SK-N-SH (cell line): ENCODE results near the gene SCARB2. TPM values are rescaled to one million over a fixed set of nuclear protein-coding genes. Genes with fewer than 3 reads are reported as not detected.

ENCODE experiments used
- CTCF ChIA-PET: fragments of 300-600, 350-600 bp; formaldehyde crosslinking; extraction: SDS; loops from one replicate; lab custom pipeline; 2021; lab: Yijun Ruan, JAX
- POLR2A ChIA-PET: fragments of 350-600 bp; sonication (Branson Sonifier 250); formaldehyde crosslinking; extraction: SDS; loops from one replicate; lab custom pipeline; 2020; ENCODE audit warnings: antibody characterized with exemption, inconsistent platforms; lab: Yijun Ruan, JAX
- DNase-seq: peaks from one replicate; pipeline ENCODE4 v3.0.0; 2012
- H2AFZ ChIP-seq: fragments of 200-600 bp; sonication (generic); 2 replicates; pipeline ENCODE4 v1.8.1; 2016; ENCODE audit warnings: antibody characterized with exemption, mild to moderate bottlenecking, low read depth
- H3F3A ChIP-seq: fragments of 200-600 bp; sonication (generic); replicated peaks from 2 replicates; pipeline ENCODE3; 2016; ENCODE audit warnings: antibody characterized with exemption, mild to moderate bottlenecking; ENCODE audit not compliant: insufficient read depth
- H3K27ac ChIP-seq, 2 experiments: fragments of 200-500 bp in 1 of 2; fragments of 200-600 bp in 1 of 2; sonication (Bioruptor generic) in 1 of 2; sonication (generic), shearing (Covaris generic) in 1 of 2; 2 replicates each; pipeline versions ENCODE4 v1.5.1 to v1.6.1; 2014 to 2016; ENCODE audit warnings: low read depth in 2 of 2, inconsistent platforms in 1 of 2, low read length in 1 of 2, mild to moderate bottlenecking in 1 of 2, mixed read lengths in 1 of 2
- H3K27me3 ChIP-seq: fragments of 200-600 bp; sonication (generic), shearing (Covaris generic); 2 replicates; pipeline ENCODE4 v1.6.1; 2016; ENCODE audit warnings: mixed run types; ENCODE audit not compliant: insufficient read depth
- H3K36me3 ChIP-seq, 2 experiments: fragments of 200-500 bp in 1 of 2; fragments of 200-600 bp in 1 of 2; sonication (Bioruptor generic) in 1 of 2; sonication (generic) in 1 of 2; replicated peaks in 1 of 2; 2 replicates each; pipeline versions ENCODE3 to v1.5.1; 2014 to 2016; ENCODE audit warnings: low read length in 1 of 2, mild to moderate bottlenecking in 1 of 2; ENCODE audit not compliant: insufficient read depth in 2 of 2, control insufficient read depth in 1 of 2
- H3K4me1 ChIP-seq, 2 experiments: fragments of 200-500 bp in 1 of 2; fragments of 200-600 bp in 1 of 2; sonication (Bioruptor generic) in 1 of 2; sonication (generic), shearing (Covaris generic) in 1 of 2; 2 replicates each; pipeline versions ENCODE4 v1.5.1 to v1.6.1; 2014 to 2016; ENCODE audit warnings: low read depth in 1 of 2, low read length in 1 of 2, mixed run types in 1 of 2; ENCODE audit not compliant: insufficient read depth in 2 of 2, control insufficient read depth in 1 of 2
- H3K4me2 ChIP-seq: fragments of 200-600 bp; sonication (generic), shearing (Covaris generic); 2 replicates; pipeline ENCODE4 v1.6.1; 2017; ENCODE audit warnings: mixed run types
- H3K4me3 ChIP-seq, 2 experiments: fragments of 200-500 bp in 1 of 2; fragments of 200-600 bp in 1 of 2; sonication (Bioruptor generic) in 1 of 2; sonication (generic), shearing (Covaris generic) in 1 of 2; 2 replicates each; pipeline versions ENCODE4 v1.5.1 to v1.8.1; 2014 to 2016; ENCODE audit warnings: low read depth in 2 of 2, inconsistent platforms in 1 of 2, low read length in 1 of 2, mild to moderate bottlenecking in 1 of 2, mixed read lengths in 1 of 2, moderate library complexity in 1 of 2
- H3K79me2 ChIP-seq: fragments of 200-600 bp; sonication (generic); 2 replicates; pipeline ENCODE4 v1.8.1; 2017; ENCODE audit warnings: mild to moderate bottlenecking; ENCODE audit not compliant: insufficient read depth
- H3K9ac ChIP-seq: fragments of 200-600 bp; sonication (generic); 2 replicates; pipeline ENCODE4 v1.6.1; 2017; ENCODE audit warnings: mixed run types
- H3K9me2 ChIP-seq: fragments of 200-600 bp; sonication (generic); 2 replicates; pipeline ENCODE4 v1.6.1; 2017; ENCODE audit warnings: mixed run types
- H3K9me3 ChIP-seq: fragments of 200-600 bp; sonication (generic); 2 replicates; pipeline ENCODE4 v1.6.1; 2017; ENCODE audit warnings: mixed run types, mild to moderate bottlenecking, moderate library complexity
- H4K20me1 ChIP-seq: fragments of 200-600 bp; sonication (generic); 2 replicates; pipeline ENCODE4 v1.6.1; 2017; ENCODE audit warnings: mild to moderate bottlenecking, mixed run types; ENCODE audit not compliant: insufficient read depth
- CTCF ChIP-seq: fragments of 200-600 bp; sonication (generic); IDR thresholded peaks from 2 replicates; pipeline ENCODE4 v1.6.1; 2017; ENCODE audit warnings: antibody characterized with exemption, mild to moderate bottlenecking, moderate library complexity
- ELF1 ChIP-seq: IDR thresholded peaks from 2 replicates; pipeline ENCODE4 v1.4.0; 2012
- EP300 ChIP-seq, 2 experiments: IDR thresholded peaks; 2 replicates each; pipeline versions ENCODE4 v1.4.0 to v1.6.1; 2012; ENCODE audit warnings: borderline replicate concordance in 1 of 2, low read depth in 1 of 2, low read length in 1 of 2
- EZH2phosphoT487 ChIP-seq: fragments of 200-600 bp; sonication (generic); IDR thresholded peaks from 2 replicates; pipeline ENCODE4 v1.6.1; 2017; ENCODE audit warnings: low read depth, mixed run types, mild to moderate bottlenecking, antibody characterized with exemption, moderate library complexity, borderline replicate concordance
- FOXJ3 ChIP-seq: sonication (generic); formaldehyde crosslinking; IDR thresholded peaks from 2 replicates; pipeline ENCODE4 v1.5.1; 2020; ENCODE audit warnings: mild to moderate bottlenecking, missing genetic modification reagents
- FOXM1 ChIP-seq: IDR thresholded peaks from 2 replicates; pipeline ENCODE4 v1.4.0; 2012; ENCODE audit warnings: low read depth, mild to moderate bottlenecking
- GABPA ChIP-seq: IDR thresholded peaks from 2 replicates; pipeline ENCODE4 v1.4.0; 2012; ENCODE audit warnings: low read depth, mild to moderate bottlenecking
- JUND ChIP-seq: IDR thresholded peaks from 2 replicates; pipeline ENCODE4 v1.4.0; 2012
- MAX ChIP-seq: IDR thresholded peaks from 2 replicates; pipeline ENCODE4 v1.4.0; 2012; ENCODE audit warnings: low read depth
- MEF2A ChIP-seq: IDR thresholded peaks from 2 replicates; pipeline ENCODE4 v1.4.0; 2012; ENCODE audit warnings: low read depth, borderline replicate concordance
- MXI1 ChIP-seq: IDR thresholded peaks from 2 replicates; pipeline ENCODE4 v1.6.1; 2012; ENCODE audit warnings: mild to moderate bottlenecking, low read depth, low read length, improper control_type of control experiment
- NFIC ChIP-seq: IDR thresholded peaks from 2 replicates; pipeline ENCODE4 v1.4.0; 2012; ENCODE audit warnings: borderline replicate concordance
- NRF1 ChIP-seq: IDR thresholded peaks from 2 replicates; pipeline ENCODE4 v1.6.1; 2012; ENCODE audit warnings: low read depth, mild to moderate bottlenecking, low read length
- PBX3 ChIP-seq: IDR thresholded peaks from 2 replicates; pipeline ENCODE4; 2012
- POLR2AphosphoS5 ChIP-seq: IDR thresholded peaks from 2 replicates; pipeline ENCODE4 v1.6.1; 2012; ENCODE audit warnings: low read depth, low read length
- RAD21 ChIP-seq: IDR thresholded peaks from 2 replicates; pipeline ENCODE4 v1.6.1; 2012; ENCODE audit warnings: mild to moderate bottlenecking, low read length
- RCOR1 ChIP-seq: fragments of 150-350 bp; IDR thresholded peaks from 2 replicates; pipeline ENCODE4 v1.6.1; 2017; ENCODE audit warnings: antibody characterized with exemption, low read length
- REST ChIP-seq: IDR thresholded peaks from 2 replicates; pipeline ENCODE4 v1.6.1; 2012; ENCODE audit warnings: mild to moderate bottlenecking, low read depth, low read length, moderate library complexity
- RXRA ChIP-seq: IDR thresholded peaks from 2 replicates; pipeline ENCODE4 v1.4.0; 2012; ENCODE audit warnings: low read depth, mild to moderate bottlenecking, borderline replicate concordance
- SMC3 ChIP-seq: IDR thresholded peaks from 2 replicates; pipeline ENCODE4 v1.6.1; 2012; ENCODE audit warnings: low read depth, low read length, improper control_type of control experiment
- TAF1 ChIP-seq: IDR thresholded peaks from 2 replicates; pipeline ENCODE4 v1.6.1; 2012; ENCODE audit warnings: low read depth, mild to moderate bottlenecking, low read length, moderate library complexity, borderline replicate concordance
- TCF12 ChIP-seq: IDR thresholded peaks from 2 replicates; pipeline ENCODE4 v1.4.0; 2012
- USF1 ChIP-seq: IDR thresholded peaks from 2 replicates; pipeline ENCODE4 v1.4.0; 2012; ENCODE audit warnings: low read depth, borderline replicate concordance
- WGBS: methylation state at CpG from one replicate; pipeline ENCODE4 v1.1.6; 2017; ENCODE audit warnings: low lambda C conversion rate; 5-methylcytosine and 5-hydroxymethylcytosine counted together
- polyA plus RNA-seq, 3 experiments: library from polyadenylated mRNA; depleted of rRNA; stranded (reverse); fragments of >200 nt; gene quantifications; 2 replicates each; pipeline ENCODE4 v1.2.3, GENCODE V29; 2012

Gene SCARB2
- polyA plus RNA-seq, 1 of the 3 experiments (the other 2 are of a cell fraction) = 82.6 TPM

GRCh38 chr4:76174216-76174615 lies 39.4 kb downstream of the SCARB2 start:
- ChIA-PET CTCF (interaction anchor here (0.6 to 1.7 kb wide), 2 partner anchors 23 to 91 kb away, joined by 3 to 4 read pairs; no protein-coding TSS in a partner anchor), POLR2A (no interaction called here)
- WGBS = 96% methylated on average over 6 of the region's 6 CpGs
- Histone ChIP-seq H3K27me3 (no peaks in the 10 kb centered on the region), H3K79me2 (peaks cover 11% of the 10 kb centered on the region; the same call in 1 of the 2 replicates), H3K9me3 (no peaks in the 10 kb centered on the region), H3K9me2 (no peaks in the 10 kb centered on the region), H3K4me1 (no peaks in the 10 kb centered on the region), H3K9ac (no peak overlapping the region), H3K4me3 (no peak overlapping the region), H2AFZ (no peak overlapping the region), H3K4me2 (no peak overlapping the region), H3F3A (no peaks in the 10 kb centered on the region), H3K36me3 (peaks cover 58 to 69% of the 10 kb centered on the region in 2 experiments), H3K27ac (no peak overlapping the region), H4K20me1 (no peaks in the 10 kb centered on the region)
- no peak for DNase-seq
- TF ChIP-seq MAX (no peak), ELF1 (no peak), GABPA (no peak), RXRA (no peak), CTCF (no peak), RCOR1 (no peak), TAF1 (no peak), SMC3 (no peak), JUND (no peak), EZH2phosphoT487 (no peak)

GRCh38 chr4:76168688-76169087 lies 44.9 kb downstream of the SCARB2 start:
- H3K4me3 ChIP-seq = no peak overlapping the region
- no peak overlapping the region for H2AFZ ChIP-seq
- H3F3A ChIP-seq = no peaks in the 10 kb centered on the region
- H4K20me1 ChIP-seq = no peaks in the 10 kb centered on the region
- ChIA-PET POLR2A (no interaction called here), CTCF (interaction anchor here (1.1 to 5.2 kb wide), 3 partner anchors 11 to 336 kb away, joined by 3 to 35 read pairs (median 4); no protein-coding TSS in a partner anchor)
- no peaks in the 10 kb centered on the region for H3K27me3 ChIP-seq
- H3K9me3 ChIP-seq = no peaks in the 10 kb centered on the region
- no peaks in the 10 kb centered on the region for H3K79me2 ChIP-seq
- H3K4me1 ChIP-seq = no peaks in the 10 kb centered on the region
- no peak for TF ChIP-seq MEF2A
- no peak for TF ChIP-seq NRF1
- no peak for TF ChIP-seq FOXJ3 (CRISPR knock-in tag)
- TF ChIP-seq REST = no peak
- no peak for TF ChIP-seq PBX3
- TF ChIP-seq TAF1 = no peak
- no peak for TF ChIP-seq JUND
- TF ChIP-seq RAD21 = no peak
- TF ChIP-seq TCF12 = no peak
- no peak for TF ChIP-seq POLR2AphosphoS5
- TF ChIP-seq FOXM1 = no peak
- no peak for TF ChIP-seq EP300 (IDR thresholded peaks at IDR 0.05; ENCODE audit: borderline replicate concordance in 1 of 2, low read depth in 1 of 2, low read length in 1 of 2)
- TF ChIP-seq MXI1 = no peak
- no peak for TF ChIP-seq USF1
- TF ChIP-seq NFIC = no peak
- WGBS = 86% methylated on average over 1 of the region's 3 CpGs
- H3K36me3 ChIP-seq = peaks cover 71% of the 10 kb centered on the region in 2 experiments
- H3K27ac ChIP-seq = no peak overlapping the region
- H3K9ac ChIP-seq = no peak overlapping the region
- no peak overlapping the region for H3K4me2 ChIP-seq
- no peak for DNase-seq
- no peaks in the 10 kb centered on the region for H3K9me2 ChIP-seq
